ENCODE measurements around the gene FHIP1A. TPM values are rescaled to one million over a fixed set of nuclear protein-coding genes. Genes with fewer than 3 reads are reported as not detected.

Gene FHIP1A
- total and polyA plus RNA-seq, 2 of the 13 experiments (the other 11 are each of a cell fraction or from before 2014, with no cell fraction given) = 4.1 to 6.2 TPM

GRCh38 chr4:151408630-151409469 lies at the start of gene FHIP1A (continued):
- TF ChIP-seq SKIL (CRISPR knock-in tag; IDR thresholded peaks at IDR 0.05; ENCODE audit: borderline replicate concordance) (no peak), BCLAF1 (IDR thresholded peaks at IDR 0.05) (no peak), ZKSCAN1 (IDR thresholded peaks at IDR 0.05; ENCODE audit: low read length) (no peak), FUBP1 (CRISPR knock-in tag; IDR thresholded peaks at IDR 0.05; ENCODE audit: borderline replicate concordance) (no peak), ZNF17 (CRISPR knock-in tag; IDR thresholded peaks at IDR 0.05) (no peak), CBX1 (IDR thresholded peaks at IDR 0.05; ENCODE audit: low read depth) (no peak), ZNF674 (CRISPR knock-in tag; IDR thresholded peaks at IDR 0.05; ENCODE audit: low read depth) (no peak), ZBTB25 (CRISPR knock-in tag; IDR thresholded peaks at IDR 0.05) (no peak), AHR (CRISPR knock-in tag; IDR thresholded peaks at IDR 0.05) (no peak), MED13 (CRISPR knock-in tag; IDR thresholded peaks at IDR 0.05) (no peak), ZNF24 (IDR thresholded peaks at IDR 0.05) (no peak)
- TF ChIP-seq, protein P1, sequence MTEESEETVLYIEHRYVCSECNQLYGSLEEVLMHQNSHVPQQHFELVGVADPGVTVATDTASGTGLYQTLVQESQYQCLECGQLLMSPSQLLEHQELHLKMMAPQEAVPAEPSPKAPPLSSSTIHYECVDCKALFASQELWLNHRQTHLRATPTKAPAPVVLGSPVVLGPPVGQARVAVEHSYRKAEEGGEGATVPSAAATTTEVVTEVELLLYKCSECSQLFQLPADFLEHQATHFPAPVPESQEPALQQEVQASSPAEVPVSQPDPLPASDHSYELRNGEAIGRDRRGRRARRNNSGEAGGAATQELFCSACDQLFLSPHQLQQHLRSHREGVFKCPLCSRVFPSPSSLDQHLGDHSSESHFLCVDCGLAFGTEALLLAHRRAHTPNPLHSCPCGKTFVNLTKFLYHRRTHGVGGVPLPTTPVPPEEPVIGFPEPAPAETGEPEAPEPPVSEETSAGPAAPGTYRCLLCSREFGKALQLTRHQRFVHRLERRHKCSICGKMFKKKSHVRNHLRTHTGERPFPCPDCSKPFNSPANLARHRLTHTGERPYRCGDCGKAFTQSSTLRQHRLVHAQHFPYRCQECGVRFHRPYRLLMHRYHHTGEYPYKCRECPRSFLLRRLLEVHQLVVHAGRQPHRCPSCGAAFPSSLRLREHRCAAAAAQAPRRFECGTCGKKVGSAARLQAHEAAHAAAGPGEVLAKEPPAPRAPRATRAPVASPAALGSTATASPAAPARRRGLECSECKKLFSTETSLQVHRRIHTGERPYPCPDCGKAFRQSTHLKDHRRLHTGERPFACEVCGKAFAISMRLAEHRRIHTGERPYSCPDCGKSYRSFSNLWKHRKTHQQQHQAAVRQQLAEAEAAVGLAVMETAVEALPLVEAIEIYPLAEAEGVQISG (CRISPR knock-in tag; IDR thresholded peaks at IDR 0.05) = peak; percentile 35; the same call in 1 of the 2 replicates
- TF ChIP-seq, protein P2, sequence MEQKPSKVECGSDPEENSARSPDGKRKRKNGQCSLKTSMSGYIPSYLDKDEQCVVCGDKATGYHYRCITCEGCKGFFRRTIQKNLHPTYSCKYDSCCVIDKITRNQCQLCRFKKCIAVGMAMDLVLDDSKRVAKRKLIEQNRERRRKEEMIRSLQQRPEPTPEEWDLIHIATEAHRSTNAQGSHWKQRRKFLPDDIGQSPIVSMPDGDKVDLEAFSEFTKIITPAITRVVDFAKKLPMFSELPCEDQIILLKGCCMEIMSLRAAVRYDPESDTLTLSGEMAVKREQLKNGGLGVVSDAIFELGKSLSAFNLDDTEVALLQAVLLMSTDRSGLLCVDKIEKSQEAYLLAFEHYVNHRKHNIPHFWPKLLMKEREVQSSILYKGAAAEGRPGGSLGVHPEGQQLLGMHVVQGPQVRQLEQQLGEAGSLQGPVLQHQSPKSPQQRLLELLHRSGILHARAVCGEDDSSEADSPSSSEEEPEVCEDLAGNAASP (CRISPR knock-in tag; IDR thresholded peaks at IDR 0.05; ENCODE audit: borderline replicate concordance) = no peak
- TF ChIP-seq, protein P3, sequence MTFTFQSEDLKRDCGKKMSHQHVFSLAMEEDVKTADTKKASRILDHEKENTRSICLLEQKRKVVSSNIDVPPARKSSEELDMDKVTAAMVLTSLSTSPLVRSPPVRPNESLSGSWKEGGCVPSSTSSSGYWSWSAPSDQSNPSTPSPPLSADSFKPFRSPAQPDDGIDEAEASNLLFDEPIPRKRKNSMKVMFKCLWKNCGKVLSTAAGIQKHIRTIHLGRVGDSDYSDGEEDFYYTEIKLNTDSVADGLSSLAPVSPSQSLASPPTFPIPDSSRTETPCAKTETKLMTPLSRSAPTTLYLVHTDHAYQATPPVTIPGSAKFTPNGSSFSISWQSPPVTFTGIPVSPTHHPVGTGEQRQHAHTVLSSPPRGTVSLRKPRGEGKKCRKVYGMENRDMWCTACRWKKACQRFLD (CRISPR knock-in tag; IDR thresholded peaks at IDR 0.05; ENCODE audit: borderline replicate concordance) = no peak

Measured in HepG2 (cell line).